ENCODE results near the gene FKTN. TPM values are rescaled to one million over a fixed set of nuclear protein-coding genes. Genes with fewer than 3 reads are reported as not detected.
A peak's percentile ranks its signal among the peaks of the same experiment; 100 is the strongest.

Gene FKTN
- polyA plus RNA-seq, 1 experiment = 8.2 TPM

GRCh38 chr9:105651806-105652205 lies 93.9 kb downstream of the FKTN start:
- ChIA-PET POLR2A (no interaction called here), CTCF (no interaction called here)
- no peak overlapping the region for H3K4me3 ChIP-seq (ENCODE audit: low read depth, low read length)
- H3K27me3 ChIP-seq (ENCODE audit: control insufficient read depth, insufficient read depth, low read length) = peaks cover 3% of the 10 kb centered on the region; the same call in 1 of the 2 replicates
- DNase-seq (ENCODE audit: low read depth) = no peak
- TF ChIP-seq CTCF (IDR thresholded peaks at IDR 0.05; ENCODE audit: insufficient read depth, low read depth, low read length) = no peak
- H3K36me3 ChIP-seq (ENCODE audit: control insufficient read depth, insufficient read depth, low read length) = no peaks in the 10 kb centered on the region

DNA sequence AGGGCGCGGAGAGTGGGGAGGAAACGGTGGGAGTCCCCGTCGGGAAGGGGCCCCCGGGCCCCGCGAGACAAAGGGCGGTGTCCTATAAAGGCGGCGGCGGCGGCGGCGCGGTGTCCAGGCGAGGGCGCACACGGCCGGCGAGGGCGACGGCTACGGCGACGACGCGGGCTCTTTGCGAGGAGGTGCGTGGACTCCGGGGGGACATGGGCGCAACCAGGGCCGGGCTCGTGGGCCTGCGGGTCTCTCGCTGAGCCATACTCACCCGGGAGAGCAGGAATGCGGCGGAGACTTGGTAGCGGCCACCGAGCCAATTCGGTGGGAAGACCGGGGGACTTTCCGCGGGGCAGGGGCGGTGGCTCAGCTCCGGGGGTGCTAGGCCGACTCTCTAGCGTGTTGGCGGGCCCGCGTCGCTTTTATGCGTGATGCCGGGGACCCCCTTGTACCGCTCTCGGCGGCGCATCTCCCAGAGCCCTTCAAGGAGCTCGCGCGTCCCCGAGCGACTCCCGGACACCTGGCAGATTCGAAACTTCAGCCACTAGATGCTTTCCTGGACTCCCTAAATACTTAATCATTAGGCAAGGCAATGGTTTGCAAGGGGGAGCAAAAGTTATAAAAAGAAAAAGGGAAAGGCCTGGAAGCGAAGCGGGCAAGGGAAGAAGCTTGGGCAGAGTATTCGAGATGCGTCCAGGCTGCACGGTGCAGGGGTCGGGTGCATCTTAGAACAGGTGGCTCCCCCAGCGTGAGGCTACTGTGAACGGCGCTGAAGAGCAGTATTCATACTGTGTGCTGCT lies 98.4 kb downstream of the FKTN start:
- H3K36me3 ChIP-seq (ENCODE audit: control insufficient read depth, insufficient read depth, low read length) = no peaks in the 10 kb centered on the region
- H3K27me3 ChIP-seq (ENCODE audit: control insufficient read depth, insufficient read depth, low read length) = peaks cover 6% of the 10 kb centered on the region; the same call in 1 of the 2 replicates
- POLR2A ChIA-PET = no interaction called here
- DNase-seq (ENCODE audit: low read depth) = no peak
- CTCF ChIA-PET = no interaction called here
- peak overlapping the region; percentile 42 for H3K4me3 ChIP-seq (ENCODE audit: low read depth, low read length)
- peak; percentile 13; the same call in 1 of the 2 replicates for TF ChIP-seq CTCF (IDR thresholded peaks at IDR 0.05; ENCODE audit: insufficient read depth, low read depth, low read length)

DNA sequence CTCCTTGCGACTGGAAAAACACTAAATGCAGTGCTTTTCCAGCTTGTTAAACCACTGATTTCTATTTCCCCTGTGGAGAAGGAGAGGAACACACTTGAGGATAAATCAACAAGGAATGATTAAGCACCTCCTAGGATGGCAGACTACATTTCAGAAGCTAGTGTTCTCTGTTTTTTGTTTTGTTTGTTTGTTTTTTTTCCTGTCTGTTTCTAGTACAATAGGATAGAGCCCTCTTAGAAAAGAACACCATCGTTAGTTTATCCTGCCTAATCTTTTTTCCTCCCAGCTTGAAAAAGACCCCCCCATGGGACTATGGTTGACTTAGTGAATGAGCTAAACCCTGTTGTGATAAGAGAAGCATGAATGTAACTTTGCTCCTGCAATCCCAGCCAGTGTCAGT lies 100.4 kb downstream of the FKTN start:
- DNase-seq (ENCODE audit: low read depth) = no peak
- TF ChIP-seq CTCF (IDR thresholded peaks at IDR 0.05; ENCODE audit: insufficient read depth, low read depth, low read length) = no peak
- peaks cover 6% of the 10 kb centered on the region; the same call in 1 of the 2 replicates for H3K27me3 ChIP-seq (ENCODE audit: control insufficient read depth, insufficient read depth, low read length)
- no peak overlapping the region for H3K4me3 ChIP-seq (ENCODE audit: low read depth, low read length)
- no peaks in the 10 kb centered on the region for H3K36me3 ChIP-seq (ENCODE audit: control insufficient read depth, insufficient read depth, low read length)
- CTCF ChIA-PET = no interaction called here
- POLR2A ChIA-PET = no interaction called here

DNA sequence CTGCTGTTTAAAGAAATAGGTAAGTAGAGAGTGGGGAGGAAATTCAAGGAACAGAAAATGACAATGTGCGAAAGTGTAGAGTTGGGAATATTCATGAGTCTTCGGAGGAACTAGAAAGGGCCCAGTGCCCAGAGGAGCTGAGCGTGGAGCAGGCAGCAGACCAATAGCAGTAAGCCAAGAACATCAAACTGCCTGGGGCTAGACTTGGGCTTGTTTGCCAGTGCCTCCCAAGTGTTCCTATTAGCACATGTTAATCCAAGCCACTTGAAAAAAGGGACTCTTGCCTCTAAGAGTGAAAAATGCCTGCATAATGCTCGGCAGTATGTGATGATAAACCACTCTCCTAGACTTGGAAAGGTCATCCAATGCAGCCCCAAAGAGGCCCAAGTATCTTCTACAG lies 103.1 kb downstream of the FKTN start:
- no peaks in the 10 kb centered on the region for H3K36me3 ChIP-seq (ENCODE audit: control insufficient read depth, insufficient read depth, low read length)
- H3K27me3 ChIP-seq (ENCODE audit: control insufficient read depth, insufficient read depth, low read length) = peaks cover 6% of the 10 kb centered on the region; the same call in 1 of the 2 replicates
- CTCF ChIA-PET = no interaction called here
- DNase-seq (ENCODE audit: low read depth) = no peak
- no peak overlapping the region for H3K4me3 ChIP-seq (ENCODE audit: low read depth, low read length)
- POLR2A ChIA-PET = no interaction called here
- TF ChIP-seq CTCF (IDR thresholded peaks at IDR 0.05; ENCODE audit: insufficient read depth, low read depth, low read length) = no peak

DNA sequence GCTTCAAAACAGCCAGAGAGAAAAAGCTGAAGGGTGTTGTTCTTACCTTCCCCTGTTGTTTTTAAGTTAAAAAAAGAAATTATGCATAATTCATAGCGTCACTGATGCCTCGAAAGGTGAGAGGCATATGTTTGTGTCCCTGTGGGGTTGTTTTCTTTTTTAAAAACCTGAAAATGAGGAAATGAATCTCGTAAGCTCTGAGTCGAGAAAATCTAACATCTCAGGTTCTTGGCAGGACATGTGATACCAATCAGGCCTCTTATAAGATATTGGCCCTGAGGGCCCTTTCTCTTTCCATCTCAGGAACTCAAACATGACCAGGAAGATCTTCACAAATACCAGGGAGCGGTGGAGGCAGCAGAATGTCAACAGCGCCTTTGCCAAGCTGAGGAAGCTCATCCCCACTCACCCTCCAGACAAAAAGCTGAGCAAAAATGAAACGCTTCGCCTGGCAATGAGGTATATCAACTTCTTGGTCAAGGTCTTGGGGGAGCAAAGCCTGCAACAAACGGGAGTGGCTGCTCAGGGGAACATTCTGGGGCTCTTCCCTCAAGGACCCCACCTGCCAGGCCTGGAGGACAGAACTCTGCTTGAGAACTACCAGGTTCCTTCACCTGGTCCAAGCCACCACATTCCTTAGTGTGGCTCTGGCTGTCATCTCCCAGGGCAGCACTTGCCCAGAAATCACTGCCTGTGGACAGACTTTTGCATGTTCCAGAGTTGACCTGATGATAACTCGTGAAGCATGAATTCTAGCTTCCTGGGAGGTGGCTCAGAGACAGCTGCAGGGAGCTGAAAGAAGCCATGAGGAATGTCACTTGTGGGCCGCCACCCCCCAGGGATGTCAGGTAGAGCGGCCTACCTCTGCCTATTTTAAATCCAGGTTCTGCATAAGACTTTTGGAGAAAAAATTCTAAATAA lies 104.5 kb downstream of the FKTN start, which contains the start of gene TAL2:
Gene TAL2 (plus strand): TSS at position 274 of the 921 bp plus-strand sequence. CDS start 40 bp downstream, at position 314.
- DNase-seq (ENCODE audit: low read depth) = no peak
- Histone ChIP-seq H3K4me3 (ENCODE audit: low read depth, low read length) (no peak within 1 kb of the TSS), H3K27me3 (ENCODE audit: control insufficient read depth, insufficient read depth, low read length) (no peaks in the 10 kb centered on the region), H3K36me3 (ENCODE audit: control insufficient read depth, insufficient read depth, low read length) (no peaks in the 10 kb centered on the region)
- CTCF ChIA-PET = no interaction called here
- TF ChIP-seq CTCF (IDR thresholded peaks at IDR 0.05; ENCODE audit: insufficient read depth, low read depth, low read length) = no peak
- POLR2A ChIA-PET = no interaction called here
